ENCODE measurements around the gene C1QC.

The C1QC gene

GRCh38 chr1:22618056-22618455 lies 25.4 kb upstream of the C1QC start:
- no peak overlapping the region for H4K91ac ChIP-seq (ENCODE audit: low read depth, low read length, poor library complexity)
- no peaks in the 10 kb centered on the region for H3K9me3 ChIP-seq (replicated peaks in 1 of 2; ENCODE audit: control insufficient read depth in 2 of 2, insufficient read depth in 1 of 2, low read depth in 1 of 2, low read length in 2 of 2)
- H3K36me3 ChIP-seq (replicated peaks in 1 of 2; ENCODE audit: control insufficient read depth in 2 of 2, insufficient read depth in 2 of 2, low read length in 2 of 2) = no peaks in the 10 kb centered on the region
- no peak overlapping the region for H3K14ac ChIP-seq (ENCODE audit: low read length)
- no peak overlapping the region for H2BK120ac ChIP-seq (ENCODE audit: low read depth, low read length)
- H3K79me1 ChIP-seq (ENCODE audit: low read depth, low read length) = no peaks in the 10 kb centered on the region
- H2BK15ac ChIP-seq (ENCODE audit: low read length) = no peak overlapping the region
- no peak overlapping the region for H2AFZ ChIP-seq (ENCODE audit: low read length)
- H2BK5ac ChIP-seq (ENCODE audit: low read length) = no peak overlapping the region
- H3K18ac ChIP-seq (ENCODE audit: low read length) = no peak overlapping the region
- H3K4me1 ChIP-seq (ENCODE audit: control insufficient read depth in 2 of 2, insufficient read depth in 1 of 2, low read depth in 1 of 2, low read length in 2 of 2) = no peaks in the 10 kb centered on the region
- H2BK12ac ChIP-seq (ENCODE audit: low read length) = no peak overlapping the region
- WGBS, 2 donors (ENCODE audit: extremely low coverage in 2 of 2, insufficient read length in 2 of 2, insufficient replicate concordance in 1 of 2) = no CpG with 5 or more reads among the region's 16 CpGs
- H3K4ac ChIP-seq (ENCODE audit: low read length) = no peak overlapping the region
- no peak for DNase-seq (ENCODE audit: low spot score)
- no peak overlapping the region for H3K27ac ChIP-seq (replicated peaks; ENCODE audit: low read length)
- no peak overlapping the region for H3K23ac ChIP-seq (ENCODE audit: low read depth, low read length, poor library complexity)
- H3K9ac ChIP-seq (ENCODE audit: low read depth, low read length, poor library complexity) = no peak overlapping the region
- no peak overlapping the region for H2AK5ac ChIP-seq (ENCODE audit: low read depth, low read length)
- H4K8ac ChIP-seq (ENCODE audit: low read depth, low read length) = no peak overlapping the region
- H3K27me3 ChIP-seq (ENCODE audit: control insufficient read depth in 3 of 3, insufficient read depth in 3 of 3, low read depth in 1 of 3, low read length in 3 of 3) = peaks cover 0 to 71% (median 2%) of the 10 kb centered on the region in 3 experiments
- no peak overlapping the region for H3K4me2 ChIP-seq (ENCODE audit: insufficient read depth, low read length, poor library complexity, severe bottlenecking)
- H3K4me3 ChIP-seq (ENCODE audit: low read length in 2 of 2) = no peak overlapping the region

GRCh38 chr1:22619252-22619651 lies 24.2 kb upstream of the C1QC start:
- H3K9ac ChIP-seq (ENCODE audit: low read depth, low read length, poor library complexity) = no peak overlapping the region
- H4K8ac ChIP-seq (ENCODE audit: low read depth, low read length) = no peak overlapping the region
- no peak overlapping the region for H4K91ac ChIP-seq (ENCODE audit: low read depth, low read length, poor library complexity)
- no peak overlapping the region for H3K4ac ChIP-seq (ENCODE audit: low read length)
- H3K4me1 ChIP-seq (ENCODE audit: control insufficient read depth in 2 of 2, insufficient read depth in 1 of 2, low read depth in 1 of 2, low read length in 2 of 2) = no peaks in the 10 kb centered on the region
- no peaks in the 10 kb centered on the region for H3K9me3 ChIP-seq (replicated peaks in 1 of 2; ENCODE audit: control insufficient read depth in 2 of 2, insufficient read depth in 1 of 2, low read depth in 1 of 2, low read length in 2 of 2)
- no peak overlapping the region for H2BK120ac ChIP-seq (ENCODE audit: low read depth, low read length)
- no peak overlapping the region for H3K23ac ChIP-seq (ENCODE audit: low read depth, low read length, poor library complexity)
- H2AK5ac ChIP-seq (ENCODE audit: low read depth, low read length) = no peak overlapping the region
- H2AFZ ChIP-seq (ENCODE audit: low read length) = no peak overlapping the region
- no peak overlapping the region for H2BK12ac ChIP-seq (ENCODE audit: low read length)
- H3K27me3 ChIP-seq (ENCODE audit: control insufficient read depth in 3 of 3, insufficient read depth in 3 of 3, low read depth in 1 of 3, low read length in 3 of 3) = peaks cover 0 to 64% (median under 1%) of the 10 kb centered on the region in 3 experiments
- no peaks in the 10 kb centered on the region for H3K36me3 ChIP-seq (replicated peaks in 1 of 2; ENCODE audit: control insufficient read depth in 2 of 2, insufficient read depth in 2 of 2, low read length in 2 of 2)
- H3K14ac ChIP-seq (ENCODE audit: low read length) = no peak overlapping the region
- no peak overlapping the region for H3K18ac ChIP-seq (ENCODE audit: low read length)
- no CpG with 5 or more reads among the region's 7 CpGs for WGBS, 2 donors (ENCODE audit: extremely low coverage in 2 of 2, insufficient read length in 2 of 2, insufficient replicate concordance in 1 of 2)
- H3K27ac ChIP-seq (replicated peaks; ENCODE audit: low read length) = no peak overlapping the region
- H2BK15ac ChIP-seq (ENCODE audit: low read length) = no peak overlapping the region
- no peak overlapping the region for H2BK5ac ChIP-seq (ENCODE audit: low read length)
- no peak overlapping the region for H3K4me3 ChIP-seq (ENCODE audit: low read length in 2 of 2)
- DNase-seq (ENCODE audit: low spot score) = no peak
- no peak overlapping the region for H3K4me2 ChIP-seq (ENCODE audit: insufficient read depth, low read length, poor library complexity, severe bottlenecking)
- no peaks in the 10 kb centered on the region for H3K79me1 ChIP-seq (ENCODE audit: low read depth, low read length)

- no CpG with 5 or more reads among the region's 12 CpGs for WGBS, 2 donors (ENCODE audit: extremely low coverage in 2 of 2, insufficient read length in 2 of 2, insufficient replicate concordance in 1 of 2)
- Histone ChIP-seq H3K79me1 (ENCODE audit: low read depth, low read length) (no peaks in the 10 kb centered on the region), H4K8ac (ENCODE audit: low read depth, low read length) (no peak overlapping the region), H3K4me3 (ENCODE audit: low read length in 2 of 2) (no peak overlapping the region), H4K91ac (ENCODE audit: low read depth, low read length, poor library complexity) (no peak overlapping the region), H3K36me3 (replicated peaks in 1 of 2; ENCODE audit: control insufficient read depth in 2 of 2, insufficient read depth in 2 of 2, low read length in 2 of 2) (no peaks in the 10 kb centered on the region), H2BK120ac (ENCODE audit: low read depth, low read length) (no peak overlapping the region), H2BK12ac (ENCODE audit: low read length) (no peak overlapping the region), H3K9me3 (replicated peaks in 1 of 2; ENCODE audit: control insufficient read depth in 2 of 2, insufficient read depth in 1 of 2, low read depth in 1 of 2, low read length in 2 of 2) (no peaks in the 10 kb centered on the region), H3K18ac (ENCODE audit: low read length) (no peak overlapping the region), H2AK5ac (ENCODE audit: low read depth, low read length) (no peak overlapping the region), H3K27ac (replicated peaks; ENCODE audit: low read length) (no peak overlapping the region), H3K4ac (ENCODE audit: low read length) (no peak overlapping the region), H3K4me1 (ENCODE audit: control insufficient read depth in 2 of 2, insufficient read depth in 1 of 2, low read depth in 1 of 2, low read length in 2 of 2) (no peaks in the 10 kb centered on the region), H3K9ac (ENCODE audit: low read depth, low read length, poor library complexity) (no peak overlapping the region), H3K14ac (ENCODE audit: low read length) (no peak overlapping the region), H3K23ac (ENCODE audit: low read depth, low read length, poor library complexity) (no peak overlapping the region), H3K27me3 (ENCODE audit: control insufficient read depth in 3 of 3, insufficient read depth in 3 of 3, low read depth in 1 of 3, low read length in 3 of 3) (peaks cover 0 to 64% (median 0%) of the 10 kb centered on the region in 3 experiments), H3K4me2 (ENCODE audit: insufficient read depth, low read length, poor library complexity, severe bottlenecking) (no peak overlapping the region), H2AFZ (ENCODE audit: low read length) (no peak overlapping the region), H2BK5ac (ENCODE audit: low read length) (no peak overlapping the region), H2BK15ac (ENCODE audit: low read length) (no peak overlapping the region)
- DNase-seq (ENCODE audit: low spot score) = no peak
Observed at GRCh38 chr1:22619798-22620197, 23.6 kb upstream of the C1QC start.

- no peak overlapping the region for H2BK15ac ChIP-seq (ENCODE audit: low read length)
- H3K18ac ChIP-seq (ENCODE audit: low read length) = no peak overlapping the region
- H3K79me1 ChIP-seq (ENCODE audit: low read depth, low read length) = no peaks in the 10 kb centered on the region
- H4K91ac ChIP-seq (ENCODE audit: low read depth, low read length, poor library complexity) = no peak overlapping the region
- no peak for DNase-seq (ENCODE audit: low spot score)
- H3K27me3 ChIP-seq (ENCODE audit: control insufficient read depth in 3 of 3, insufficient read depth in 3 of 3, low read depth in 1 of 3, low read length in 3 of 3) = peaks cover 0 to 66% (median 0%) of the 10 kb centered on the region in 3 experiments
- H3K4me2 ChIP-seq (ENCODE audit: insufficient read depth, low read length, poor library complexity, severe bottlenecking) = no peak overlapping the region
- H3K4ac ChIP-seq (ENCODE audit: low read length) = no peak overlapping the region
- no CpG with 5 or more reads among the region's 4 CpGs for WGBS, 2 donors (ENCODE audit: extremely low coverage in 2 of 2, insufficient read length in 2 of 2, insufficient replicate concordance in 1 of 2)
- no peaks in the 10 kb centered on the region for H3K9me3 ChIP-seq (replicated peaks in 1 of 2; ENCODE audit: control insufficient read depth in 2 of 2, insufficient read depth in 1 of 2, low read depth in 1 of 2, low read length in 2 of 2)
- H2BK5ac ChIP-seq (ENCODE audit: low read length) = no peak overlapping the region
- no peak overlapping the region for H4K8ac ChIP-seq (ENCODE audit: low read depth, low read length)
- H3K4me3 ChIP-seq (ENCODE audit: low read length in 2 of 2) = no peak overlapping the region
- H2BK120ac ChIP-seq (ENCODE audit: low read depth, low read length) = no peak overlapping the region
- H2AFZ ChIP-seq (ENCODE audit: low read length) = no peak overlapping the region
- H3K9ac ChIP-seq (ENCODE audit: low read depth, low read length, poor library complexity) = no peak overlapping the region
- no peak overlapping the region for H2AK5ac ChIP-seq (ENCODE audit: low read depth, low read length)
- H3K27ac ChIP-seq (replicated peaks; ENCODE audit: low read length) = no peak overlapping the region
- H3K4me1 ChIP-seq (ENCODE audit: control insufficient read depth in 2 of 2, insufficient read depth in 1 of 2, low read depth in 1 of 2, low read length in 2 of 2) = no peaks in the 10 kb centered on the region
- H3K23ac ChIP-seq (ENCODE audit: low read depth, low read length, poor library complexity) = no peak overlapping the region
- H3K36me3 ChIP-seq (replicated peaks in 1 of 2; ENCODE audit: control insufficient read depth in 2 of 2, insufficient read depth in 2 of 2, low read length in 2 of 2) = no peaks in the 10 kb centered on the region
- H3K14ac ChIP-seq (ENCODE audit: low read length) = no peak overlapping the region
- H2BK12ac ChIP-seq (ENCODE audit: low read length) = no peak overlapping the region
Observed at GRCh38 chr1:22621761-22622160, 21.7 kb upstream of the C1QC start.
